Limb (tissue), 2 donors: ENCODE measurements around the gene EBF4.

Experiments used
- DNase-seq, 2 donors: peaks; one replicate each; pipeline ENCODE4 v3.0.0-alpha.2; 2016; ENCODE audit errors: extremely low spot score in 2 of 2

EBF4 gene

DNA sequence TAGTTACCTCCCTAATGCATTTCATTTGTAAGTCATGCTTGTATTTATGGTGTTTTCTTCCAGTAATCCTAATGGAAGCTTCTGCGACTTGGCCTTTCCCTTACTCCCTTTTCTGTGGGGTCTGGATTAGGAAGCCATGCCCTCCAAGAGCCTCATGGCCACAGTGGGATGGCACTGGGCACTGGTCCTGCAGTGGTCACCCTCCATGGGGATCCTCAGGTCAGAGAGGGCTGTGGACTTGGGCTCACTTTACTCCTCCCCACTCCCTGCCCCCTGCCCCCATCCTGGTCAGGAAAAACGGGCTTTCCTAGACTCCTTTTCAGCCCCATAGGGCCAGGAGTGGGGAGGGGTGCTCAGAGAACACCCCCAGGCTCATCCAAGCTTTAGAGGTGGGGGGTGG lies 49.9 kb downstream of the EBF4 start:
- no peak for DNase-seq

DNA sequence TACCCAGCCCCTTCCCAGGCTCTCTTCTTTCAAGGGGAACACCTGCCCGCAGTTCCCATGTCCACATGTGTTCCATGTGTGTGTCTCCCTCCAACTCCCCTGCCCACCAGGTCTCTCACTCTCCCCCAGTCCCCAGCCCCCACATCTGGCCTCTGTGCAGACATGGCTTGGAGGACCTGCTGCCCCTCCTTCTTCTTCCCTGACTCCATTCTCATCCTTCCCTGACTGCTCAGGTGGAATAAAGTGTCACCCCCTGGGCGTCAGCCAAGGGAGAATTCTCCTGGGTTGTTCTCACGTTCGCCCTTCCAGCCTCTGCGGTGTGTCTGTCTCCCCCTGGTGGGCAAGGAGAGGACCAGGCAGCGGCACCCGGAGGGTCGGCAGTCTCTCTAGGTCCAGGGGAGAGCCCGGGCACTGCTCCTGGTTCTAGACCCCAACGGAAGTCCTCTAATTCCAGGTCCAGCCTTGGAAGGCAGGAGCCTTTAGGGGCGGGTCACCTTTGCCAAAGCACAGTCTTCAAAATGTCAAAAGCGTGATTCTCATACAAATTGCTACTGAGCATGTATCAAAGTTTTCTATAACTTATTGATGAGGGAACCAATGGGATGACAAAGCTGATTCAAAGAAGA lies 50.5 kb downstream of the EBF4 start:
- peak; percentile 36 to 75 for DNase-seq

DNA sequence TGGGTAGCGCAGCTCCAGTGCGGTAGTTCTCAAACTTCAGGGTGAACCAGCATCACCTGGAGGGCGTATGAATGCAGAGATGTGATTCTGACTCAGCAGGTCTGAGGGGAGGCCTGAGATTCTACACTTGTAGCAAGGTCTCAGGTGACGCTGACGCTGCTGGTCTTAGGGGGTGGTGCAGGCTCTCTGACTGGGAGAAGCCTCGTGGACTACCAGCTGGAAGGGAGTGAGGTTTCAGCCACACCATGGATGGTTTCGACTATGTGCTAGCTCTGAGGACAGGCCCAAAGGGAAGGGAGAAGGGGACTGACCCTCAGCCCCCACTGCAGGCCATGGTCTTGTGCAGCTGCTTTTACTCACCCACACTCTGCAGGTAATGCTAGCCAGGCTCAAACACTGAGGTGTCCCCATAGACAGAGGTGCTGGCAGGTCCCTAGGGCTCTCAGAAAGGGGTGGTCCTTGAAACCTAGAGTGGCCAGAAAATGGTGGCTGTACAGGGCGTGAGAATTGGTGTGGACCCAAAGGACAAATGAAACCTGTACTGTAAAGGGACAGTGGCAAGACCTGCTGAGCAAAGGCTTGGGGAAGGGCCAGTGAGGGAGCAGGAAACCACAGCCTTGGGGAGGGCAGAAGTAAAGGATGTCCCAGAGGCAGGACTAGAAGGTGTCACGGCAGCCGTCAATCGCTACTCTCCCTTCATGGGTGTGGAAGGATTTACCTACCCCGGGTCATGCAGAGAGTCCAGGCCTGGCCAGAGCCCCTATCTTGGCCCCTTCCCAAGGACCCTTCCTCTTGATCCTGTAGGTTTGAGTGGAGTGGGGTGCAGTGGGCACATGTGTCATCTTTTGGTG lies 52.7 kb downstream of the EBF4 start:
- no peak for DNase-seq

DNA sequence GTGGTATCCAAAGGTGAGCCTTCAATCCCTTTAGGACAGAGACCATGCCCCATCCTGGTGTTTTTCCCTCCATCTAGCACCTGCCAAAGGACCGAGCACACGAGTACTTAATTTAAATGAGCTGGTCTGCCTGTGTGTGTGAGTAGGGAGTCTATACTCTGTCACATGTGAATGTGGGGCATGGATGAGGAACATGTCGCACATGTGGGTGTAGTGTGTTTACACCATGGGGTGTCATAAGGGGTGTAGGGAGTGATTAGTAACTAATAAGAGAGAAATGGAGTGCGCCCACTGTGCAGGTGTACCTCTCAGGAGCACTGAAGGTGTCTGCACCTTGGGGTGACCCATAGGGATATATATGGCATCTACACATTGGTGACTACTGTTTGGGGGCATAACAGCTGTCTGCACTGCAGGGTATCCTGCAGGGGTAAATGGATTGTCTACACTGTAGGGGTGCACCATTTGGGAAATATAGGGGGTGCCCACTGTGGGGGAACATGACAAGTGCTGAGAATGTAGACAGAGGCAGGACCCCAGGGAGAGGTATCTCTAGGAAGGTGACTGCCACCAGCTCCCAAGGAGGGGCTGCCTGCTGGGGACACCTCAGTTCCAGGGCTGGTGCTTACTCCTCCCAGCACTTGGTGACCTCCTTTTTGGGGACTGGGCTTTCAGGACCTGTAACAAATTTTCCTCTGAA lies 53.5 kb downstream of the EBF4 start:
- DNase-seq = no peak

DNA sequence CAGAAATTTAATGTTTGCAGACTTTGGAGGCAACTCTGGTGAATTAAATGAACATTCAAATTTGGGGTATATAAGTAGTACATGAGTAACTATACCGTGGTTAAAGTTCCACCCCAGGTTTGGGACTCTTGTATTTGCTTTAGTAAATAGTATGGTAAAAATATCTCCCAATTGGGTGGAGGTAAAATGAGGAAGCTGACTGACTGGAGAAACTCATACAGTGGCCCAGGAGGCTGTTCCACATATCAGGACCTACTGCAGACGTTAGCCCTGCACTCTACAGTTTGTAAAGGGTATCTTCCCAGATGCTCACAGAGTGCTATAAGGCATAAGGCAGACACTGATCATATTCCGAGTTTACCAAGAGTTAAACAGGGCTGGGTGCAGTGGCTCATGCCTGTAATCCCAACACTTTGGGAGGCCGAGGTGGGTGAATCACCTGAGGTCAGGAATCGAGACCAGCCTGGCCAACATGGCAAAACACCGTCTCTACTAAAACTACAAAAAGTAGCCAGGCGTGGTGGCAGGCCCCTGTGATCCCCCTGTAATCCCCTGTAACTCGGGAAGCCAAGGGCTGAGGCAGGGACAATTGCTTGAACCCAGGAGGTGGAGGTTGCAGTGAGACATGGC lies 54.2 kb downstream of the EBF4 start:
- DNase-seq = no peak

DNA sequence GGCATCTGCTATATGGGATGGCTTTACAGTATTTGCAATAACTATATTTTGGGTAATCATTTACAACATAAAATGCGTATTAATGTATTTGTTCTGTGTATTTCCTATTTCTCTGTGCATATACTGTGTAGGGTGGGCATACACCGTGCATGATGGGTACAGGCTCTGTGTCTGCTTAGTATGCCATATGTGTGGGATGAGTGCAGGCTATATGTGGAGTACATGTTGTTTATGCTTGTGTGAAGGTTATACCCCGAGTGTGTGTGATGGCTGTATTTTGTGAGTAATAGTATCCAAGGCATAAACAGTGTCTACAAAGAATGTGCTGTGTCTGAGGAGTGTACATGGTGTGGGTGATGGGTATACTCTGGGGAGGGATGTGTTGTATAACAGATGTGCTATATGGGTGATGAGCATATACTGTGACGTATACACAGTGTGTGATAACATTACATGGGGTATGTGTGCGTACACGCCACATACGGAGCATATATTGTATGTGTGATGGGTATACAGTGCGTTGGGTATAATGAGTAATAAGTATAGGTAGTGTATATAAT lies 55.2 kb downstream of the EBF4 start:
- DNase-seq = no peak

DNA sequence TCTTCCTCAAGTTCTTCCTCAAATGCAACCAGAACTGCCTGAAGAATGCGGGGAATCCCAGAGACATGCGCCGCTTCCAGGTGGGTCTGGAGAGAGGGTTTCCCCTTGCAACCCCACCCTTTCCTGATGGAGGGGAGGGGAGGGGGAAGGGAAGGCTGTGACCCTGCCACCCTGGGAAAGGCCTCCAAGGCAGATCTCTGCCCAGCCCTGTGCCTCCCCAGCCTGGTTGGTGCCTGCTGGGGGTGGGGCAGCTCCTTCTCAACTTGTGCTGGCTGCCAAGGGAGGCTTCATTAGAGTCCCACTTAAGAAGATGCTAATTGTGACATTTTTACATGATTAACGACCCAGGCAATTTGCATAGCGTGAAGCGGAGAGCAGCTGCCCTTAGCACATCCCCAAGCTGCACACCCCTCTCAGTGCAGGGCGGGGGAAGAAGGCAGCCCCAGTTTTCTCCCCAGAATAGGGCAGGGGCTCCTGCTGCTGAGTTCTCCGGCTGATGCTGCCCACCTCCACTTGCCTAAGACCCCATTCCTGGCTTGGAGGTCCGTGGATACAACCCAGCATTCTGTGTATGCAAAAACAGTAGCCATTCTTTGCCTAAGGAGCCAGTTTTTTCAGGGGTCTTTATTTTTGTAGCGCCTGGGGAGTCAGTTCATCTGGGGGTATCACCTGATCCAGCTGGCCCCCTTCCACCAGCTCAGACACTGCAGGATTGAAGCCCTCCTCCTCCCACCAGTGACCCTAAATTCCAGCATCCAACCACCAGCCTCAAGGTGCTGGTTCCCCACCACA lies 56.2 kb downstream of the EBF4 start:
- DNase-seq = no peak

DNA sequence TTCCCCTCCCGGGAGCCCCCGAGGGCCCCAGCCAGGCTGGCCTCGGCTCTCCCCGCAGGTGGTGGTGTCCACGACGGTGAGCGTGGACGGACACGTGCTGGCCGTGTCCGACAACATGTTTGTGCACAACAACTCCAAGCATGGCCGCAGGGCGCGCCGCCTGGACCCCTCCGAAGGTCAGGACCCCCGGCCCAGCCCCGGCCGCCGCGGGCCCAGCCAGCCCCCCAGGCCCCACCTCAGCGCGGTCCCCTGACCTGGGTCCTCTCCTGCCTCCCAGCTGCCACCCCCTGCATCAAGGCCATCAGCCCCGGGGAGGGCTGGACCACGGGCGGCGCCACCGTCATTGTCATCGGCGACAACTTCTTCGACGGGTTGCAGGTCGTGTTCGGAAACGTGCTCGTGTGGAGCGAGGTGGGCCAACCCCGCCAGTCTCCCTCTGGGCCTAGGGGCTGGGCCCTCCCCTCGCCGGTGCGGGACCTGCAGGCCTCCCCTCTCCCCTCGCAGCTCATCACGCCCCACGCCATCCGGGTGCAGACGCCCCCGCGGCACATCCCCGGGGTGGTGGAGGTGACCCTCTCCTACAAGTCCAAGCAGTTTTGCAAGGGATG lies 56.9 kb downstream of the EBF4 start:
- DNase-seq = no peak

DNA sequence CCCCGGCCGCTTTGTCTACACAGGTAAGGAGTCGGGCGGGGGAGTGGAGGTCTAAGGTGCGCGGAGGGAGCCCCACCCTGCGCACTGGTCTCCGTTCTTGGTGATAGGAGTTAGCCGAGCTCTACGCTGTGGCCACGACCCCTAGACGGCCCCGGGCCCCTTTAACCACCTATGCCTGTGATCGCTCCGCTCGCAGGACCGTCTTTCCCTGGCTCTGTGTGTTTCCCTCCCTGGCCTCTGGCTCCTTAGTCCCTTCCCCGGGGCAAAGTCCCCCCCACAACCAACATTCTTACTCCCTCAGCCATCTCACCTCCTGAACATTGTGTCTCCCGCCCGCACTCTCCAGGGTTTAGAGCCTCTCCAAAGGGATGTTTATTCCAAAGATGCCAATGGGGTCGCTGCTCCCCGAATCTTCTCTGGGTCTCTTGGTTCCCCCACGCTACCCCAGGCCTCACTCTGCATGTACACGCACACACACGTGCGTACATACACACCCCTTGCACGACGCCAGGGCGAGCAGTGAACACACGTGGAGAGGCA lies 57.4 kb downstream of the EBF4 start:
- no peak for DNase-seq

DNA sequence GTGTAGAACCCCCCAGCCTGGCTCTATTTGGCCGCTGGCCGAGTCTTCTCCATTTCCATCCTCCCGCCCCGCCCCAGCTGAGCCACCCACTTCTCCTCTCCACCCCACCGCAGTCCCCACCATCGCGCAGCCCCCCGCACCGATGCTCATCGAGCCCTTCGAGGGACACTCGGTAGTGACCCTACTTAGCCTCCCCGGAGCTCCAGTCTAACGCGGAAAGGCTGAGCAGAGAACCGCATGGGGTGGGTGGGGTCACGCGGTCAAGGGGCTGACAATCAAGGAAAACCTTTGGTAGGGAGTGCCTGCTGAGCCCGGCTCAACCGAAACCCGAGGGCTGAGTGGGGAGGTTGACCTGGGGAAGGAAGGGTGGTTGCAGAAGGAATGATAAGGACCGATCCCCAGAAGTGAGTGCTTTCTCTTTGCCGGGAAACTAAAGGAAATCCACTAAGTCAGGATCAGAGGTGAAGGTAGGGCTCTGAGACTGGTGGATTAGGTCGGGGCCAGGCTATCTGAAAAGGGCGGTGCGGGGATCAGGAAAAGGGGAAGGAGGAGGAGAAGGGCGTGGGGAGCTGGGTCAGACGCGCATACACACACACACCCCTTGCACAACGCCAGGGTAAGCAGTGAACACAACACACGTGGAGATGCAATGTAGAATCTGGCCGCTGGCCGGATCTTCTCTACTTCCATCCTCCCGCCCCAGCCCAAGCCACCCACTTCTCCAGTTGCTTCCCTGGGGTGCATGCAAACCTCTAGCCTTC lies 58.1 kb downstream of the EBF4 start:
- no peak for DNase-seq

DNA sequence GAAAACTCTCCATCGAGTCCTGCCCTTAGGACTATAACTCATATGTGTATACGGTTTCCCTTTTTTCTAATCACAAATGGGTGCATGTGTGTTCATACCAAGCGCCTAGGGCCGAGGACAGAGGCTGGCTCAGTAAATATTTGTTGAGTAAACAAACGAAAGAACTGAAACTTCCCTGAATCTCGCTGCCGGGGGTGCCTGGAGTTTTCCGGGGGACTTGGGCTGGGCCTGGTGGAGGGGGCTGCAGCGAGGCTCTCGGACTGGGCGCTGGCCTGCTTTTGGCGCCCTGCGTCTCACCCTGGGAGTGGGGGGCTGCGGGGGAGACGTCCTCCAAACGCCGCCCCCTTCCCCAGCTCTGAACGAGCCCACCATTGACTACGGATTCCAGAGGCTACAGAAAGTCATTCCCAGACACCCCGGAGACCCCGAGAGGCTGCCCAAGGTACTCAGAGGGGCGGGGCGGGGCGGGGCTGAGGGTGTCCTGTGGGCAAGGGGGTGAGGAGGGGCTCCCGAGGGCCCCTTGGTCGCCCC lies 58.8 kb downstream of the EBF4 start:
- no peak for DNase-seq

DNA sequence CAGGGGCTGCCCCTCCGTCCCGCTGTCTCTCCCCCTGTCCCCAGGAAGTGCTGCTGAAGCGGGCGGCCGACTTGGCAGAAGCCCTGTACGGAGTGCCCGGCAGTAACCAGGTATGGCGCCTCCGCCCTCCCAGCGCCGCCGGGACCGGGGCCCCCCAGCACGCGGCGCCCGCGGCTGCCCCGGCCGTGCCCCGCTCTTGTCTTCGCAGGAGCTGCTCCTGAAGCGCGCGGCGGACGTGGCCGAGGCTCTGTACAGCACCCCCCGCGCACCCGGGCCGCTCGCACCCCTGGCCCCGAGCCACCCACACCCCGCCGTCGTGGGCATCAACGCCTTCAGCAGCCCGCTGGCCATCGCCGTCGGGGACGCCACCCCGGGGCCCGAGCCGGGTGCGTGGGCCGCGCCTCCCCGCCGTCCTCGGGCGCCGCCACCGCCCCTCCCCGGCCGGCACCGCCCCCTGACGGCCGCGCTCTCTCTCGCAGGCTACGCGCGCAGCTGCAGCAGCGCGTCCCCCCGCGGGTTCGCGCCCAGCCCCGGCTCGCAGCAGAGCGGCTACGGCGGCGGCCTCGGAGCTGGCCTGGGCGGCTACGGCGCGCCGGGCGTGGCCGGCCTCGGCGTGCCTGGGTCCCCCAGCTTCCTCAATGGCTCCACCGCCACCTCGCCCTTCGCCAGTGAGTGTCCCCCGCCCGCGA lies 59.4 kb downstream of the EBF4 start:
- DNase-seq = no peak

DNA sequence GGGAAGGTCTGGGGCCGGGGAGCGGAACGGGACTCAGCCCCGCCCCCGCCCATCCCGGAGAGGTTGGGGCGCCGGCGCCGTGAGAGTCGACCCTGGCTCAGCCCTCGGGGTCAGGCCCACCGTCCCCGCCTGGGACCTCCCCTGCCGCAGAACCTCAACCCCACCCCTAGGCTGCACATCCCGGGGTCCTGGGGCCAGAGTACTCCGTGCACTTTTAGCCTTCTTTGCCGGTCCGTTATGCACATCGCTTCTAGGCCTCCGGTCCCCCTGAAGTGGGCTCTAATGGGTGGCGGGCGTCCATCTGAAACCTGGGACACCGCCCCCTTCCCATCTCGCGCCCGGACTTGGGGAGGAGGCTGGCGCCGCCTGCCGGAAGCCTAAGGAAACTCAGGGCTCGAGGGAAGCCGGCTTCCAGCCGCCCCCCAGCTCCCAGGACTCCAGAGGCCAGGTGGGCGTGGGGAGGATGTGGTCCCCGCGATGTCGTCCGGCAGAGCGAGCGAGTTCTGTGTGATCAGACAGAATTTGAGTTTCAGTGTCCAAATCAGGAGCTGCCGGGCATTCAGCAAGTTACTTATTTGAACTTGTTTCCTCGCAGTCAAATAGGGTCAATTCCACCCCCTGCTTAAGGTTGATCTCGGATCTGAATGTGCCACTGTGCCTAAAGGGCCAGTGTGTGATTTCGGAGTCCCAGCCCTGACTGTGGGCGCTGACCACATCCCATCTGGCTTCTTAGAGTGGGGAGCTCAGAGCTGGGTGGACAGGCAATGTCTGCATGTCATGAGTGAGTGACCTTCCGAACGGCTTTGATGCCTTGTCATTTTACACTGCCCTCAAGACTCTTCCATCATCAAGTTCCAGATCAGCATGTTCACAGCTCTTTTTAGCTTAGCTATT lies 60.2 kb downstream of the EBF4 start:
- peak in 1 of 2 donors; percentile 66 for DNase-seq

DNA sequence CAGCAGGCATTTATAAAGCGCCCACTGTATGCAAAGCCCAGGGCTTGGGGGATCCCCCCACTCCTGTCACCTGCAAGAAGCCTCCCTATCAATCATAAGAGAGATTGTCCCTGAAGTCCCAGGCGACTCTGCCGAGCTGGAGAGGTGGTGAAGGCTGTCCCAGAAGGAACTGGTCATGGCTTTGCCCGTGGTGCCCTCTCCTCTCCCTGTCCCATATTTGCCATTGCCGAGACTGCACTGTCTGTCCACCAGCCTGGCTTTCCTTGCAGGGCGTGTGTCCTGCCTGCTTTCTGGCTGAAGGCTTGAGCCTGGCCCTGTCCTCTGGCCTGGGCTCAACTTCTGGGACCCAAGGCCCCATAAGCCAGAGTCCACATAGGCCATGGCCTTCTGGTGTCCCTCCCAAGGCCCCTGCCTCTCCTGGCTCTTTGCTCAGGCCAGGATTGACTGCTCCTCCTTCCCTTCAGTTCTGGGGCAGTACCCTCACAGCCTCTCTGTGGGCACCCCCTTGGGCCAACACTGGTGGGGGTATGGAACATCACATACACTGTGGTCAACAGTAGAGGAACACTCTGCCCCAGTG lies 61.0 kb downstream of the EBF4 start:
- no peak for DNase-seq

DNA sequence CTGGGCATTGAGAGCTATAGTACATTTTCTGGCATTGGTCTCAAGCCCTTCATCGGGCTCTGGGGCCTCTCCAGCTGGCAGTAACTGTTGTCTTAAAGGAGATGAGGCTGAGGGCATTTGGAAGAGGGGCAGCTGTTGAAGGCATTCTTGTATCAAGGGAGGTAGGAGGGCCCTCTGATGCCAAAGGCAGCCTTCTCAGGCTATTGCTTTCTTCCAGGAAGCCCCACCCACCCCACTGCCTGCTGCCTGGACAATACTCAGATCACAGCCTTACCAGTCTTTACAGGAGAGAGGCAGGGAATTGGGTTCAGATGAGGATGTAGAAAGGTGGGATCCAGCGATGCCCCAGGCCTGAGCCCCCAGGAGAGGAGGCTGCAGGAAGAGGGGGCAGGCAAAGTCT lies 61.8 kb downstream of the EBF4 start:
- DNase-seq = no peak

DNA sequence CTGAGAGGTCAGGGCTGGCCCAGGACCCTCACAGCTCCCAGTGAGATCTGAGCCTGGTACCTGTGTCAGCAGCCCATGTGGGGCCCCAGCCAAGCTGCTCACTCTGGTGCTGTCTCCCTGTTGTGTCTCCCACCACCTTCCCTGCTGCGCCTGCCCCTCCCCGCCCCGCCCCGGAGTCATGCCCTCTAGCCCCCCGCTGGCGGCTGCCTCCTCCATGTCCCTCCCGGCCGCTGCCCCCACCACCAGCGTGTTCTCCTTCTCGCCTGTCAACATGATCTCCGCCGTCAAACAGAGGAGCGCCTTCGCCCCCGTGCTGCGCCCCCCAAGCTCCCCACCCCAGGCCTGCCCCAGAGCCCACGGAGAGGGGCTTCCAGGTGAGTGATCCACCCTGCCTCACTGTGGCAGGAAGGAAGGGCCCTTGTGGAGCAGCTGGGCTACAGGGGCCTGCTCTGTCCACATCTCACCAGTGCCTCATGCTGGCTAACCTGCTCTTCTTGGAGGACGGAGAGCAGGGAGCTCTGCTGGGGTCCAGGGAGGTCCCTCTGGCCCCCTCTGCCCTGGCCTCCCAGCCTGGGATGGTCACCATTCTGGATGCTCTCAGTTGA lies 63.0 kb downstream of the EBF4 start:
- DNase-seq = no peak
